Stimulated activated CD4-positive, alpha-beta T cell treated with anti-CD3 and anti-CD28 coated beads, Interleukin-4, amount 100 ng/mL, for 24 hours (primary cell): ENCODE measurements around the gene LARP6.

Experiments used
- DNase-seq: peaks from one replicate; pipeline ENCODE4 v3.0.0-alpha.2; 2020

Gene LARP6

GRCh38 chr15:70793694-70794093 lies 60.3 kb downstream of the LARP6 start:
- DNase-seq = no peak

- DNase-seq = no peak
Measured at GRCh38 chr15:70792171-70792573, 61.8 kb downstream of the LARP6 start.

GRCh38 chr15:70791259-70791658 lies 62.7 kb downstream of the LARP6 start:
- no peak for DNase-seq

- DNase-seq = no peak
Measured at GRCh38 chr15:70789213-70789612, 64.7 kb downstream of the LARP6 start.

GRCh38 chr15:70788114-70789049 lies 65.6 kb downstream of the LARP6 start:
- DNase-seq = no peak

GRCh38 chr15:70786996-70787395 lies 67.0 kb downstream of the LARP6 start:
- no peak for DNase-seq

GRCh38 chr15:70783610-70784022 lies 70.3 kb downstream of the LARP6 start:
- no peak for DNase-seq

GRCh38 chr15:70783041-70783440 lies 70.9 kb downstream of the LARP6 start:
- no peak for DNase-seq

GRCh38 chr15:70781236-70781635 lies 72.7 kb downstream of the LARP6 start:
- DNase-seq = no peak
